ENCODE measurements around the gene AKR1C8.

DNA sequence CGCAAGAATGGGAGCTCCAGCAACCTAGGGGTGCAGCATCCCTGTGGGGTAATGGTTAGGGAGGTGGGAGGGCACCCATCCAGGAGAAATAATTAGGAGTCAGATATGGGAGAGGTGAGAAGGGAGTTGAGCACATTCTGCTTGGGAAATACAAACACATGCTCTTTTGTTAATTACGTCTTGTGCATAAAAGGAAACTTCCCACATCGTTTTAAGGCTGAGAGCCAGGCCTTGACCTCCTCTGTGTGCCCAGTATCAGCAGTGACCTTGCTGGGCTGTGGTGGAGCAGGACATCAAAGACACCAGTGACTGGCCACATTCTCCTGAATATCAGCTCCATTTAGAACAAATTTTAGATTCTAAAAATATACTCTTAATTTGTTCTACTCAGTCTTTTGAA lies 34.3 kb upstream of the AKR1C8 start:
- no peak for TF ChIP-seq EZH2 (IDR thresholded peaks at IDR 0.05; ENCODE audit: borderline replicate concordance, insufficient read depth, low read depth, low read length, poor library complexity, severe bottlenecking)
- TF ChIP-seq, protein P1, sequence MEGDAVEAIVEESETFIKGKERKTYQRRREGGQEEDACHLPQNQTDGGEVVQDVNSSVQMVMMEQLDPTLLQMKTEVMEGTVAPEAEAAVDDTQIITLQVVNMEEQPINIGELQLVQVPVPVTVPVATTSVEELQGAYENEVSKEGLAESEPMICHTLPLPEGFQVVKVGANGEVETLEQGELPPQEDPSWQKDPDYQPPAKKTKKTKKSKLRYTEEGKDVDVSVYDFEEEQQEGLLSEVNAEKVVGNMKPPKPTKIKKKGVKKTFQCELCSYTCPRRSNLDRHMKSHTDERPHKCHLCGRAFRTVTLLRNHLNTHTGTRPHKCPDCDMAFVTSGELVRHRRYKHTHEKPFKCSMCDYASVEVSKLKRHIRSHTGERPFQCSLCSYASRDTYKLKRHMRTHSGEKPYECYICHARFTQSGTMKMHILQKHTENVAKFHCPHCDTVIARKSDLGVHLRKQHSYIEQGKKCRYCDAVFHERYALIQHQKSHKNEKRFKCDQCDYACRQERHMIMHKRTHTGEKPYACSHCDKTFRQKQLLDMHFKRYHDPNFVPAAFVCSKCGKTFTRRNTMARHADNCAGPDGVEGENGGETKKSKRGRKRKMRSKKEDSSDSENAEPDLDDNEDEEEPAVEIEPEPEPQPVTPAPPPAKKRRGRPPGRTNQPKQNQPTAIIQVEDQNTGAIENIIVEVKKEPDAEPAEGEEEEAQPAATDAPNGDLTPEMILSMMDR (IDR thresholded peaks at IDR 0.05) = no peak

Measured in B cell (primary cell).